ENCODE results near the gene C2CD4C.
"Not testable (repeated sequence)": the region's sequence is repeated elsewhere in the genome, so short reads cannot be mapped to it uniquely, and the experiment has no call there.

Gene C2CD4C

DNA sequence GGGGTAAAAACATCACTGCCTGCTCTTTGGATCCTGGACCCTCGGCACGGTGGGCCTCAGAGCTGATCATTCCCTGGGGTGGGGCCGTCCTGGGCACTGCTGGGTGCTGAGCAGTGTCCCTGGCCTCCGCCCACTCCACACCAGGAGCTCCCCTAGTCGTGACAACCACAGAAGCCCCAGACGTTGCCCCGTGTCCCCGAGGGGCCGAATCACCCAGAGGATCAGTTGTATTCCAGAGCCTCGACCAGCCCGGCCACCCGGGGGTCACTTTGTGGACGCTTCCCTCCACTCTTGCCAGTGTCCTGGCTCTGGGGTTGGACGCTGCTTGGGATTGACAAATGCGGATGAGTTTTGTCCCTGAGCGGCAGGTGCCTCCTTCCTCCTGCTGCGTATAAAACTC, 10.2 kb downstream of the C2CD4C start:
- no peak overlapping the region for H3K4me3 ChIP-seq (ENCODE audit: low read depth, low read length)
- DNase-seq (ENCODE audit: low read depth) = no peak
- TF ChIP-seq POLR2A (IDR thresholded peaks at IDR 0.05; ENCODE audit: extremely low read depth, insufficient read length) = no peak

DNA sequence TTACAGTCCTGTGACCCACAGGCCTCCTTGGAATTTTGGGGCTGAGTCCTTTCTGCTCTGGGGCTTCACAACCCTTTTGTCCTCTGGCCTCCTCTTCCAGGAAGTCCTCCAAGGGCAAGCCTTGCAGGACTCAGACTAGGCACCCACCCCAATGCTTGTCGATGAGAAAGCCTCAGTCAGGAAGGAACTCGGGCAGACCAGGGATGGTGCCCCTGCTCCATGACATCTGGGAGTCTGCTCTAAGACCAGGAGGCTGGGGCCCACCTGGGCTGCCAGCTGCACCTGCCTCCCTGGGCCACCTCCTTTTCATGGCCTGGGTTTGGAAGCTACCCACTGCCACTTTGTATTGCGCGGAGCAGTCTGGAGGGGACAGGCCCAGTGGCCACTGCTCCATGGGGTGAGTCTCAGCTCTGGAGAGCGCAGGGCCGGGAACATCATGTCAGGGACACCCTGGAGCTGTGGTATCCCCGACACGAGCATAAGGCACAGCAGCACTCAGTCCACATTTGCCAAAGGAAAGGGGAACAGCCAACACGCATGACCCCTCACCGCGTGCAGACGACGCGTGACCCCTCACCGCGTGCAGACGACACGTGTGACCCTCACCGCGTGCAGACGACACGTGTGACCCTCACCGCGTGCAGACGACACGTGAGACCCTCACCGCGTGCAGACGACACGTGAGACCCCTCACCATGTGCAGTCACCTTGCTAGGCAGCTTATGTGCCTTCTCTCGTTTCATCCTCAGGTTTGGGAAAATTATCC, 10.8 kb downstream of the C2CD4C start:
- no peak for DNase-seq (ENCODE audit: low read depth)
- TF ChIP-seq MYC (IDR thresholded peaks at IDR 0.05; ENCODE audit: low read depth, low read length) (no peak), POLR2A (IDR thresholded peaks at IDR 0.05; ENCODE audit: extremely low read depth, insufficient read length) (no peak)
- TF ChIP-seq, protein P1, sequence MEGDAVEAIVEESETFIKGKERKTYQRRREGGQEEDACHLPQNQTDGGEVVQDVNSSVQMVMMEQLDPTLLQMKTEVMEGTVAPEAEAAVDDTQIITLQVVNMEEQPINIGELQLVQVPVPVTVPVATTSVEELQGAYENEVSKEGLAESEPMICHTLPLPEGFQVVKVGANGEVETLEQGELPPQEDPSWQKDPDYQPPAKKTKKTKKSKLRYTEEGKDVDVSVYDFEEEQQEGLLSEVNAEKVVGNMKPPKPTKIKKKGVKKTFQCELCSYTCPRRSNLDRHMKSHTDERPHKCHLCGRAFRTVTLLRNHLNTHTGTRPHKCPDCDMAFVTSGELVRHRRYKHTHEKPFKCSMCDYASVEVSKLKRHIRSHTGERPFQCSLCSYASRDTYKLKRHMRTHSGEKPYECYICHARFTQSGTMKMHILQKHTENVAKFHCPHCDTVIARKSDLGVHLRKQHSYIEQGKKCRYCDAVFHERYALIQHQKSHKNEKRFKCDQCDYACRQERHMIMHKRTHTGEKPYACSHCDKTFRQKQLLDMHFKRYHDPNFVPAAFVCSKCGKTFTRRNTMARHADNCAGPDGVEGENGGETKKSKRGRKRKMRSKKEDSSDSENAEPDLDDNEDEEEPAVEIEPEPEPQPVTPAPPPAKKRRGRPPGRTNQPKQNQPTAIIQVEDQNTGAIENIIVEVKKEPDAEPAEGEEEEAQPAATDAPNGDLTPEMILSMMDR (IDR thresholded peaks at IDR 0.05; ENCODE audit: low read depth, low read length) = no peak
- TF ChIP-seq, protein P2, sequence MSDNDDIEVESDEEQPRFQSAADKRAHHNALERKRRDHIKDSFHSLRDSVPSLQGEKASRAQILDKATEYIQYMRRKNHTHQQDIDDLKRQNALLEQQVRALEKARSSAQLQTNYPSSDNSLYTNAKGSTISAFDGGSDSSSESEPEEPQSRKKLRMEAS (IDR thresholded peaks at IDR 0.05; ENCODE audit: low read depth, low read length) = no peak

DNA sequence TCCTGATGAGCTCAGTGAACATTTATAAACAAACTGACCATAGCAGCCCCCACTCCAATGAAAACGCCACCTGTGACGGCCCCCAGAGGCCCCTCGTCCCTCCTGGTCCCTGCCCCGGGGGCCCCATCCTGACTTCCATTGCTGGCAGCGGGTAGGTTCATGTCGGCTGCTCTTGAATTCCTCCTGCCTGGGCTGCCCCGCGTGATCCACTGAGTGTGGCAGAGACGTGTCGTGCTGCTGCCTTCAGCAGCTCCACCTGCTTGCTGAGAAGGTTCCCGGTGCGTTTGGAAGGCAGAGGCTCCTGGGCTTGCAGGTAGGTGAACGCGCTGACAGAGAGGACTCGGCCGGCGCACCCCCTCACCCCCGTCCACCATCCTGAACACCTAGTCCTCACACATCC, 11.6 kb downstream of the C2CD4C start:
- TF ChIP-seq, protein P2 (IDR thresholded peaks at IDR 0.05; ENCODE audit: low read depth, low read length) = no peak
- TF ChIP-seq MYC (IDR thresholded peaks at IDR 0.05; ENCODE audit: low read depth, low read length) (no peak), POLR2A (IDR thresholded peaks at IDR 0.05; ENCODE audit: extremely low read depth, insufficient read length) (no peak)
- TF ChIP-seq, protein P1 (IDR thresholded peaks at IDR 0.05; ENCODE audit: low read depth, low read length) = no peak
- H3K4me3 ChIP-seq (ENCODE audit: low read depth, low read length) = no peak overlapping the region
- DNase-seq (ENCODE audit: low read depth) = no peak

More for the DNA sequence above, 10.8 kb downstream of the C2CD4C start:
- no peak overlapping the region for H3K4me3 ChIP-seq (ENCODE audit: low read depth, low read length)

DNA sequence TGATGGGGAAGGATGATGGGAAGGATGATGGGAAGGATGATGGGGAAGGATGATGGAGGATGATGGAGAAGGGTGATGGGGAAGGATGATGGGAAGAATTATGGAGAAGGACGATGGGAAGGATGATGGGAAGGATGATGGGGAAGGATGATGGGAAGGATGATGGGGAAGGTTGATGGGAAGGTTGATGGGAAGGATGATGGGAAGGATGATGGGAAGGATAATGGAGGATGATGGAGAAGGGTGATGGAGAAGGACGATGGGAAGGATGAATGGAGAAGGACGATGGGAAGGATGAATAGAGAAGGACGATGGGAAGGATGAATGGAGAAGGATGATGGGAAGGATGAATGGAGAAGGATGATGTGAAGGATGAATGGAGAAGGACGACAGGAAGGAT, 13.5 kb downstream of the C2CD4C start:
- TF ChIP-seq, protein P1 (IDR thresholded peaks at IDR 0.05; ENCODE audit: low read depth, low read length) = no peak
- TF ChIP-seq, protein P2 (IDR thresholded peaks at IDR 0.05; ENCODE audit: low read depth, low read length) = no peak
- TF ChIP-seq POLR2A (IDR thresholded peaks at IDR 0.05; ENCODE audit: extremely low read depth, insufficient read length) (no peak), MYC (IDR thresholded peaks at IDR 0.05; ENCODE audit: low read depth, low read length) (no peak)

DNA sequence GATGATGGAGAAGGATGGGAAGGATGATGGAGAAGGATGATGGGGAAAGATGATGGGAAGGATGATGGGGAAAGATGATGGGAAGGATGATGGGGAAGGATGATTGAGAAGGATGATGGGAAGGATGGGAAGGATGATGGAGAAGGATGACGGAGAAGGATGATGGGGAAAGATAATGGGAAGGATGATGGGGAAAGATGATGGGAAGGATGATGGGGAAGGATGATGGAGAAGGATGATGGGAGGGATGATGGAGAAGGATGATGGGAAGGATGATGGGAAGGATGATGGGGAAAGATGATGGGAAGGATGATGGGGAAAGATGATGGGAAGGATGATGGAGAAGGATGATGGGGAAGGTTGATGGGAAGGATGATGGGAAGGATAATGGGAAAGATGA, 14.1 kb downstream of the C2CD4C start:
- not testable (repeated sequence) for DNase-seq (ENCODE audit: low read depth); H3K4me3 ChIP-seq (ENCODE audit: low read depth, low read length)

More for the DNA sequence above, 13.5 kb downstream of the C2CD4C start:
- DNase-seq (ENCODE audit: low read depth) = no peak
- H3K4me3 ChIP-seq (ENCODE audit: low read depth, low read length) = no peak overlapping the region

DNA sequence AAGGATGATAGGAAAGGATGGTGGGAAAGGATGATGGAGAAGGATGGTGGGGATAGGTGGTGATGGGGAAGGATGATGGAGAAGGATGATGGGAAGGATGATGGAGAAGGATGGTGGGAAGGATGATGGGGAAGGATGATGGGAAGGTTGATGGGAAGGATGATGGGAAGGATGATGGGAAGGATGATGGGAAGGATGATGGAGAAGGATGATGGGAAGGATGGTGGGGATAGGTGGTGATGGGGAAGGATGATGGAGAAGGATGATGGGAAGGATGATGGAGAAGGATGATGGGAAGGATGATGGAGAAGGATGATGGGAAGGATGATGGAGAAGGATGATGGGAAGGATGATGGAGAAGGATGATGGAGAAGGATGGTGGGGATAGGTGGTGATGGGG, 15.4 kb downstream of the C2CD4C start:
- H3K4me3 ChIP-seq (ENCODE audit: low read depth, low read length); DNase-seq (ENCODE audit: low read depth): not testable (repeated sequence)

DNA sequence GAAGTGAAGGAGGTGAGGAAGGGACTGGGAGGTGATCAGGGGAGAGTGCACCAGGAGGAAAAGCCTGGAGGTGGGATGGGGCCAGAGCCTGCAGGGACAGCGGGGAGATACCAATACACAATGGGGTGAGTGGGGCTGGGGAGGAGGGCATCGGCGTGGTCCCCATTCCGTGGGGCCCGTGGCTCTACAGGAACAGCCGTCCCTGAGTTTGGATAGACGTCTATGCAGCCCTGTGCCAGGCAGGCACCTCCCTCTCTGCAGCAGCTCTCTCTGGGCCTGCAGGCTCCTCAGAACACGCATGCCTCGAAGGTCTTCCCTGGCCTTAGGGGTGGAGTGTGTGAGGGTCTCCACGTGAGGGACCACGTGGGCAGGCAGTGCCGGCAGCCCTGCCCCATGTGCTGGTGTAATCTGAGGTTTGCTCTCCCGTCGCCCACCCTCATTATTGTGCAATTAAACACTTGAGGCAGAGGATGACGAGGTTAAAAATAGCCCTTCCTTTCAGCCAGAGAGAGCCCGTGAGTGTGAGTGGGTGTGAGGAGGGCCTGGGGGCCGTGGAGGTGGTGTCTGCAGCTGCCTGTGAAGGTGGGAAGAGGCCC, 16.5 kb downstream of the C2CD4C start:
- TF ChIP-seq, protein P2 (IDR thresholded peaks at IDR 0.05; ENCODE audit: low read depth, low read length) = peak; percentile 78
- no peak for TF ChIP-seq POLR2A (IDR thresholded peaks at IDR 0.05; ENCODE audit: extremely low read depth, insufficient read length)
- H3K4me3 ChIP-seq (ENCODE audit: low read depth, low read length) = no peak overlapping the region
- peak; percentile 28 for DNase-seq (ENCODE audit: low read depth)

DNA sequence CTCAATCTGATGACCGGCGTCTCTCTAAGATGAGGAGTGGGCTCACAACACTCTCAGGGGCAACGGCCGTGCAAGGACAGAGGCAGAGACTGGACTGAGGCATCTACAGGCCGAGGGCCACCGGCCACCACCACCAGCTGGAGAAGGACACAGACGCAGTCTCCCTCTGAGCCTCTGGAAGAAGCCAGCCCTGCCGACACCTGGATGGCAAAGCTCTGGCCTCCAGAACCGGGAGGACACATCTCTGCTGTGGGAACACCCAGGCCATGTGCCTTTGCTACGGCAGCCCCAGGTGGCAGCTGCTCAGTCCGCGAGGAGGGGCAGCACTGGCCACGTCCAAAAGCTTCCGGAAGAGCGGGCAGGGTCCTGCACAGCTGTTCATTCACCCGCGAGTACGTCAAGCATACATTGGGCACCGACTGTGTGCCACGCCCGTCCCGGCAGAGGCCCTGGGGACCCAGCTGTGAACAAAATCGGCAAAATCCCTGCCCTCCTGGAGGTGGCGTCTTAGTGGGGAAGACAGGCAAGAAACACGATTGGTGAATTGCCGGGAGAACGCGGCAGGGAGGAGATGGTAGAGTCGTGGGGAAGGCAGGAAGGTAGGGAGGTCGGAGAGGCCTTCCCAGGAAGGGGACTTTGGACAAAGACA, 17.1 kb downstream of the C2CD4C start:
- DNase-seq (ENCODE audit: low read depth) = no peak

More for the DNA sequence above, 17.1 kb downstream of the C2CD4C start:
- H3K4me3 ChIP-seq (ENCODE audit: low read depth, low read length) = no peak overlapping the region
- TF ChIP-seq POLR2A (IDR thresholded peaks at IDR 0.05; ENCODE audit: extremely low read depth, insufficient read length) (no peak), MYC (IDR thresholded peaks at IDR 0.05; ENCODE audit: low read depth, low read length) (no peak)
- TF ChIP-seq, protein P2 (IDR thresholded peaks at IDR 0.05; ENCODE audit: low read depth, low read length) = no peak
- TF ChIP-seq, protein P1 (IDR thresholded peaks at IDR 0.05; ENCODE audit: low read depth, low read length) = no peak
